UCSD-AML1 (cell line): ENCODE data around the gene COL26A1.

Source experiments
- DNase-seq: peaks from one replicate; lab custom pipeline; 2025; ENCODE audit not compliant: unreplicated experiment; lab: John Stamatoyannopoulos, UW

COL26A1 gene

GRCh38 chr7:101370836-101371235 is 8.2 kb downstream of the COL26A1 start:
- DNase-seq, result peak; percentile 14

- DNase-seq, result no peak
Measured at GRCh38 chr7:101373812-101374614, 11.3 kb downstream of the COL26A1 start.

GRCh38 chr7:101374990-101375389 is 12.3 kb downstream of the COL26A1 start:
- DNase-seq, result no peak

GRCh38 chr7:101376601-101377000 is 13.9 kb downstream of the COL26A1 start:
- no peak for DNase-seq

GRCh38 chr7:101377189-101377736 is 14.6 kb downstream of the COL26A1 start:
- no peak for DNase-seq

- DNase-seq, result no peak
Measured at GRCh38 chr7:101378751-101379174, 16.1 kb downstream of the COL26A1 start.

DNA sequence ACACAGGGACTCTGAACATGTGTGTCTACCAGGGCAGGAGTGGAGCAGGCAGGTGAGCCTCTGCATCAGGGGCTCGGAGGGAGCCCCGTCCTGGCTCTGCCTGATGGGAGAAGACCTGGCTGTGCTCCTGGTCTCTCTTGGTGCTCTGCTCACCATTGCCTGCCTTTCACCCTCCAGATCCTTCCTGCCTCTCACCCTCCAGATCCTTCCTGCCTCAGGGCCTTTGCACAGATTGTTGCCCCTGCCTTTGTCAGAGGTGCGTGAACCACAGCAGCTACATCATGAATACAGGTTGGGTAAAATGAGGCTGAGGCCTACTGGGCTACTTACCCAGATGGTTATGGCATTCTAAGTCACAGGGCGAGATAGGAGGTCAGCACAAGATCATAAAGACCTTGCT is 16.6 kb downstream of the COL26A1 start:
- DNase-seq, result no peak

DNA sequence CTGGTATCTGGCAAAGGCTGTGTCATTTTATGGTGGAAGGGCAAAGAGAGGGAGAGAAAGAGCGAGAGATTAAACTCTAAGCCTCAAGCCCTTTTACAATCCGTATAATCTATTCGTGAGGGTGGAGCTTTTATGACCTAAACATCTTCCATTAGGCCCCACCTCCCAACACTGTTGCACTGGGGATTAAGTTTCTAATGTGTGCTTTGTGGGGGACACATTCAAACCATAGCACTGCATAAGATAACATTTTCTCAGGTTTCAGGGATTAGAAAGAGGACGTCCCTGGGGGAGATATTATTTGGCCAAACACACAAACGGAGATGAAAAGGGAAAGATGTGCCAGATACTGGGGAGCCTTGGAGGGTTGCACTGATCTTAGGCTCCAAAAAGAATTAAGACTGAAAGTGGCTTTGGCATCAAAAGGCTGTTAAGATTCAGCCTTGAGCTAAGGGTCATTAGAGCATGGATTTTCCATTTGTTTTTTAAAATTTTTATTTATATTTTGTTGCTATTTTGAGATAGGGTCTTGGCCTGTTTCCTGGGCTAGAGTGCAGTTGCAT is 19.0 kb downstream of the COL26A1 start:
- DNase-seq, result no peak

DNA sequence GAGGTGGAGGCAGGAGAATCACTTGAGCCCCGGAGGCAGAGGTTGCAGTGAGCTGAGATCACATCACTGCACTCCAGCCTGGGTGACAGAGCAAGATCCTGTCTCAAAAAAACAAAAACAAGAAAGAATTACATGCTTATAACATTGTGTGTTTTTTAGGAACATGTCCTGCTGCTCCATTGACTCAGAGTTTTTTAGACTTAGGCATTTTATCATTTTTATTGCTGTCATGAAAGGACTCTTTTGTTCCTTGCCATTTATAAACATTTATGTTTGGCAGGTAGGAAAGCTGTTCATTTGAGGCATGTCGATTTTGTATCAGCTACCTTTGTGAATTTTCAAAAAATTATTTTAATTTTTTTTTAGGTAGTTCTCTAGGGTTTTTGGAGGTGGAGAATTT is 20.3 kb downstream of the COL26A1 start:
- no peak for DNase-seq

DNA sequence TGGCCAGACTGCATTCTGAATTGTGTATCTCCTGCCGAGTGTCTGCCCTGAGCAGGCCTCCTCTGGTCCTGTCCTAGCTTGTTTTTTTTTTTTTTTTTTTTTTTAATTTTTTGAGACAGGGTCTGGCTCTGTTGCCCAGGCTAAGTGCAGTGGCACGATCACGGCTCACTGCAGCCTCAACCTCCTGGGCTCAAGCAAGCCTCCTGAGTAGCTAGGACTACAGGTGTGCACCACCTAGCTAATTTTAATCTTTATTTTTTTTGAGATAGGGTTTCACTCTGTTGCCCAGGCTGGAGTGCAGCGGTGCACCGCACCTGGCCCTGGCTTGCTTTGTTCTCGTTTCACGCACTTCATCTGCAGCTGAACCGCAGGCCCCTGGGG is 23.5 kb downstream of the COL26A1 start:
- no peak for DNase-seq

- peak; percentile 12 for DNase-seq
Measured at GRCh38 chr7:101386558-101387231, 24.0 kb downstream of the COL26A1 start.

GRCh38 chr7:101390901-101391301 is 28.2 kb downstream of the COL26A1 start:
- DNase-seq, result peak; percentile 68

DNA sequence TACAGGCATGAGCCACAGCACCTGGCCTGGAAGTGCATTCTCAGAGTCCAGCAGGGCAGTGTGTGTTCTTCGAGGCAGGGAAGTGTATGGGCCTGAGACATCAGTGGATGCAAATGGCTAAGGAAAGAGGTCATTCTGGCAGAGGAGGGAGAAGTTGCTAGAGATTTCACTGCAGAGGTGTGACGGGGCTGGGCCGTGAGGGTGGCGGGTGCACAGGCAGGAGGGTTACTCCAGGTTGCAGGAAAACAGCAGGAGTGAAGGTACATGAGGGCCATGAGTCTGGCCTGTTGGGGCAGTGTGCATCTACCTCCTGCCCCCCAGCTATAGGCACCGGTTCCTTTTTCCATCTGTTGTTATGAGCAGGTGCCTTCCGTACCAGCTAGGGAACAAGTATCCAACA is 29.3 kb downstream of the COL26A1 start:
- no peak for DNase-seq

GRCh38 chr7:101393865-101394264 is 31.2 kb downstream of the COL26A1 start:
- DNase-seq, result no peak

DNA sequence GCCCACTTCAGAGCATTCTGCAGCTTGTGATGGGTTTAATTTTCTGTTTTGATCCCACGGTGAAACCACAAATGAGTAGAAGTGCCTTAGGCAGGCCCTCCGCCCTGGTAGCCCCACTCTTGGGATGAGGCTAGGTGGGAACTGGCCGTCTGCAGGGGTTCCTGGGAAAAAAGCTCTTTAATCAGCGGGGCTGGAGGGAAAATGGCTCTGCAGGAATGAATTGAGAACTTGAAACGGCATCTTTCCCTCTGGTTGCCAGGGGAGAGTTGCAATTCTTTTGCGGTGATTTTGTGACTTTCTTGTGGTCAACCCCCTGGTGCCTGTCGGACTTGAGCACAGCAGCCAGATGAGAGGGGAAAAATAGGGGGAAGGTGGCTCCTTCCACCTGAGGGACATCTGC is 32.7 kb downstream of the COL26A1 start:
- no peak for DNase-seq

- DNase-seq, result no peak
Measured at GRCh38 chr7:101397243-101397642, 34.6 kb downstream of the COL26A1 start.

- DNase-seq, result no peak
Measured at GRCh38 chr7:101397770-101398324, 35.2 kb downstream of the COL26A1 start.

DNA sequence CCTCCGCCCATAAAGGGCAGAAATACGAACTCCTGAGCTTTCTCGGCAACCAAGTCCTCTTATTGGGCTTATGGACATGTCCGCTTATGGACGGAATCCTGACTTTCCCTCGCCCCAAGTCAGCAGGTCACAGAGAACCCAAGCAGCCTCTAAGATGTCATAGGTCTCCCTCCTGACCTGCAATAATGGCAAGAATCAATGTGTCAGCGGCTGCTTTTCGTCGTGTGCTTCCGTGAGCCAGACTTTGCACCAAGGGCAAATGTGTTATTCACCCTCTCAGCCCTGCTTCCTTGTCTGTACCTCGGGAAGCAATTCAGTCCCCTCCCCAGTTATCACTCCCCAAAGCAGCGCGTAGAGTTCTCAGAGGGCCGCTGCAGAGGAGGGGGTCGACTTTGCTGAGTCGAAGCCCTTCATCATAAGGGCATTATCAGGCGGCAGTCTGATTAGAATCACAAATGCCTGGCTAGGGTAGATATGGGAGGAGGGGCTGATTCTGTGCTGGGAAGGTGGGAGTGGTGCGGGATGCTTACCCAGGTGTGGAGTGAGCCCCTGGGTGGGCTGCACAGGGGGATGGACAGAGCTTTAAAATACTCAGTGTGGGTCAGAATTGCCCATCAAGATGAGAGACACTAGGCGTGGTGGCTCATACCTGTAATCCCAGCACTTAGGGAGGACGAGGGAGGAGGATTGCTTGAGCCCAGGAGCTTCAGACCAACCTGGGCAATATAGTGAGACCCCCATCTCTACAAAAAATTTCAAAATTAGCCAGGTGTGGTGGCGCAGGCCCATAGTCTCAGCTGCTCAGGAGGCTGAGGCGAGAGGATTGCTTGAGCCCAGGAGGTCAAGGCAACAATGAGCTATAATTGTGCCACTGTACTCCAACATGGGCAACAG is 36.0 kb downstream of the COL26A1 start:
- no peak for DNase-seq

- DNase-seq, result no peak
Measured at GRCh38 chr7:101399759-101400158, 37.1 kb downstream of the COL26A1 start.

DNA sequence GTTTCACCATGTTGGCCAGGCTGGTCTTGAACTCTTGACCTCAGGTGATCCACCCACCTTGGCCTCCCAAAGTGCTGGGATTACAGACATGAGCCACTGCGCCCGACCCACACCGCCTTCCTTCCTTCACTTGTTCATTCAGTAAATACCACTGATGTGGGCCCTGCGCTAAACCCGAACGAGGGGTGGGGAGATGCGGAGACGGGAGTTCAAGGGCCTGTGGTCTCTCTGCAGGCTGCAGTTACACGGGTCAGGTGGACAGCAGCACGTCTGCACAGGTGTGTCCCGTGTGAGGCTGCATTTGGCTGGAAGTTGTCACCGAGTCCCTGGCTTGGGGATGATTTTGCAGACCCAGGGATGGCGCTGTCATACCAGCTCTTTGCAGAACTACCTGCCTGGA is 38.1 kb downstream of the COL26A1 start:
- no peak for DNase-seq
